GM10248 (cell line): ENCODE measurements around the gene PLEKHG7.

ENCODE experiments used
- CTCF ChIA-PET: fragments of 300-600 bp; sonication (Branson Sonifier 250); formaldehyde crosslinking; extraction: SDS; loops from one replicate; lab custom pipeline; 2021; ENCODE audit warnings: antibody characterized with exemption; lab: Yijun Ruan, JAX
- POLR2A ChIA-PET: fragments of 350-650 bp; sonication (Branson Sonifier 250); formaldehyde crosslinking; extraction: SDS; loops from one replicate; lab custom pipeline; 2020; ENCODE audit warnings: antibody characterized with exemption; lab: Yijun Ruan, JAX
- DNase-seq: peaks from one replicate; pipeline ENCODE4 v3.0.0; 2012; ENCODE audit errors: extremely low spot score
- TF ChIP-seq, protein P1 (sequence below): IDR thresholded peaks from 2 replicates; pipeline ENCODE4 v1.5.1; 2012; ENCODE audit warnings: mild to moderate bottlenecking, low read depth; ENCODE audit errors: extremely low read depth, missing control alignments, control extremely low read depth

Gene PLEKHG7

DNA sequence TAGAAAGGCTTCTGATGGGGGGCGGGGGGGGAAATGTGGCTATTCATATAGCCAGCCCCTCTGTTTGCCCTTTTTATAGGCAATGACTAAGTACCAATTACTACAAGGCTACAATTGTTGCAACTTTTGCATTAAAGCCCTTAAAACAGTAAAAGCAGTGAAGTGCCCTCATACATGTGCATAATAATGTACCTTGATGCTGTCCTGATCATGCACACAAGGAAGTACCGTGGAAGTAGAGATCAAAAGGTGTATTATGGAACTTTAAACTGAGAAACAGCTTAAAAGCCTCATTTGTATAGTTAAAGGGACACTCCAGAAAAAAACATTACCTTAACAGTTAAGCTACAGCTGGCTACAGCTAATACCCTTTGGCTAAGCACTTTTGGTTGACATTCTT lies 111.8 kb downstream of the PLEKHG7 start:
- ChIA-PET POLR2A (no interaction called here), CTCF (interaction anchor here (1.1 to 2.3 kb wide), 4 partner anchors 13 to 85 kb away, joined by 3 to 7 read pairs (median 4); no protein-coding TSS in a partner anchor)
- no peak for DNase-seq
- TF ChIP-seq, protein P1, sequence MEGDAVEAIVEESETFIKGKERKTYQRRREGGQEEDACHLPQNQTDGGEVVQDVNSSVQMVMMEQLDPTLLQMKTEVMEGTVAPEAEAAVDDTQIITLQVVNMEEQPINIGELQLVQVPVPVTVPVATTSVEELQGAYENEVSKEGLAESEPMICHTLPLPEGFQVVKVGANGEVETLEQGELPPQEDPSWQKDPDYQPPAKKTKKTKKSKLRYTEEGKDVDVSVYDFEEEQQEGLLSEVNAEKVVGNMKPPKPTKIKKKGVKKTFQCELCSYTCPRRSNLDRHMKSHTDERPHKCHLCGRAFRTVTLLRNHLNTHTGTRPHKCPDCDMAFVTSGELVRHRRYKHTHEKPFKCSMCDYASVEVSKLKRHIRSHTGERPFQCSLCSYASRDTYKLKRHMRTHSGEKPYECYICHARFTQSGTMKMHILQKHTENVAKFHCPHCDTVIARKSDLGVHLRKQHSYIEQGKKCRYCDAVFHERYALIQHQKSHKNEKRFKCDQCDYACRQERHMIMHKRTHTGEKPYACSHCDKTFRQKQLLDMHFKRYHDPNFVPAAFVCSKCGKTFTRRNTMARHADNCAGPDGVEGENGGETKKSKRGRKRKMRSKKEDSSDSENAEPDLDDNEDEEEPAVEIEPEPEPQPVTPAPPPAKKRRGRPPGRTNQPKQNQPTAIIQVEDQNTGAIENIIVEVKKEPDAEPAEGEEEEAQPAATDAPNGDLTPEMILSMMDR = no peak

DNA sequence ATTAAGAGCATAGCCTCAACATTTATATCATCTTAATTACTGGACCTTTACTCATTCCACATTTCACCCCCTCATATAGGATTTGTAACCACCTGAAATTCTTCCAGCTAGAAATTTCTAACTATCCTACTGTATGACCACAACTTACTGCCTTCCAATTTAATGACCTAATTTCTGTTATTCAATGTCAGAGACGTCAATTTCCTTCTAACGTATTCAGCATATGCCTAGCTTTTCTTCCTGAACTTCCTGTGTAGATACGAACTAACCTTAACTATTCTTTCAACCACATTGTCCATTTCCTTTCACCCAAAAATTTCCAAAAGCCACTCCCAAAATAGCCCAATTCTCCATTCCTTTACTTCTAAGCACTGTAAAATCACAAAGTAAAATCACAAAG lies 118.4 kb downstream of the PLEKHG7 start:
- TF ChIP-seq, protein P1 = no peak
- POLR2A ChIA-PET = no interaction called here
- CTCF ChIA-PET = interaction anchor here (1.0 to 1.7 kb wide), 3 partner anchors 11 to 13 kb away, joined by 3 to 4 read pairs (median 3); no protein-coding TSS in a partner anchor
- no peak for DNase-seq
